ENCODE results near the gene MPPE1.
"Not testable (repeated sequence)": the region's sequence is repeated elsewhere in the genome, so short reads cannot be mapped to it uniquely, and the experiment has no call there.

Gene MPPE1

GRCh38 chr18:11857177-11857887 is 50.8 kb downstream of the MPPE1 start:
- WGBS, 2 experiments = 47 to 50% methylated on average over 11 of the region's 11 CpGs

DNA sequence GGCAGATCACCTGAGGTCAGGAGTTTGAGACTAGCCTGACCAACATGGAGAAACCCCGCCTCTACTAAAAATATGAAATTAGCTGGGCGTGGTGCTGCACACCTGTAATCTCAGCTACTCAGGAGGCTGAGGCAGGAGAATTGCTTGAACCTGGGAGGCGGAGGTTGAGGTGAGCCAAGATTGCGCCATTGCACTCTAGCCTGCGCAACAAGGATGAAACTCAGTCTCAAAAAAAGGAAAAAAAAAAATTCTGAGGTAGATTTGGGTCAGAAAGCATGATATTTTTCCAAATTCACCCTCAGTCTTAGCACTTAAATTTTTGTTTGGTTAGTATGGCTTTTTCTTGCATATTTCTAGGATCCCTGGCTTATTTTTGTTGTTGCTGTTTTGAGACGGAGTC is 53.6 kb downstream of the MPPE1 start:
- not testable (repeated sequence) for H3K36me3 ChIP-seq (ENCODE audit: control insufficient read depth, insufficient read depth, low read length); H3K27ac ChIP-seq (ENCODE audit: insufficient read depth, low read depth, low read length, poor library complexity, severe bottlenecking); H3K4me3 ChIP-seq (ENCODE audit: insufficient read depth, low read depth, low read length); H3K27me3 ChIP-seq (ENCODE audit: control insufficient read depth, insufficient read depth, low read length, poor library complexity, severe bottlenecking); H3K9me3 ChIP-seq (ENCODE audit: control insufficient read depth, low read length)
- peaks cover 11% of the 10 kb centered on the region for H3K4me1 ChIP-seq (ENCODE audit: control insufficient read depth, insufficient read depth, low read length)
- WGBS, 2 experiments = 97% methylated on average over 6 of the region's 6 CpGs

More at GRCh38 chr18:11857177-11857887, 50.8 kb downstream of the MPPE1 start:
- H3K27ac ChIP-seq (ENCODE audit: insufficient read depth, low read depth, low read length, poor library complexity, severe bottlenecking) = peak overlapping the region; percentile 80
- peaks cover 11% of the 10 kb centered on the region for H3K4me1 ChIP-seq (ENCODE audit: control insufficient read depth, insufficient read depth, low read length)
- no peaks in the 10 kb centered on the region for H3K36me3 ChIP-seq (ENCODE audit: control insufficient read depth, insufficient read depth, low read length)
- H3K9me3 ChIP-seq (ENCODE audit: control insufficient read depth, low read length) = no peaks in the 10 kb centered on the region
- no peaks in the 10 kb centered on the region for H3K27me3 ChIP-seq (ENCODE audit: control insufficient read depth, insufficient read depth, low read length, poor library complexity, severe bottlenecking)
- H3K4me3 ChIP-seq (ENCODE audit: insufficient read depth, low read depth, low read length) = no peak overlapping the region

DNA sequence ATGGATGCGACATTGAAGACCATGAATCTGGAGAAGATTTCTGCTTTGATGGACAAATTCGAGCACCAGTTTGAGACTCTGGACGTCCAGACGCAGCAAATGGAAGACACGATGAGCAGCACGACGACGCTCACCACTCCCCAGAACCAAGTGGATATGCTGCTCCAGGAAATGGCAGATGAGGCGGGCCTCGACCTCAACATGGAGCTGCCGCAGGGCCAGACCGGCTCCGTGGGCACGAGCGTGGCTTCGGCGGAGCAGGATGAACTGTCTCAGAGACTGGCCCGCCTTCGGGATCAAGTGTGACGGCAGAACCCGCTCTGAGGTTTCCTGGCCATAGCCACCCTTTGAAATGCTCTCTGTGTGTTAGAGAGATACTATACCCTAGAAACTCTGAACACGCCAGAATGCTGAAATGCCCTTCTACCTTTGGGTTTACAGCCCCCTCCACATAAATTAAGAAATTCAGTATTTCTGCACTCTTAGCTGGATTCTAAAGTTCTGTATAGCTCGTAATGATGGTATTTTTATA is 56.2 kb downstream of the MPPE1 start:
- Histone ChIP-seq H3K4me3 (ENCODE audit: insufficient read depth, low read depth, low read length) (peak overlapping the region; percentile 96), H3K36me3 (ENCODE audit: control insufficient read depth, insufficient read depth, low read length) (no peaks in the 10 kb centered on the region), H3K27ac (ENCODE audit: insufficient read depth, low read depth, low read length, poor library complexity, severe bottlenecking) (peak overlapping the region; percentile 79), H3K4me1 (ENCODE audit: control insufficient read depth, insufficient read depth, low read length) (peaks cover 5% of the 10 kb centered on the region), H3K9me3 (ENCODE audit: control insufficient read depth, low read length) (no peaks in the 10 kb centered on the region), H3K27me3 (ENCODE audit: control insufficient read depth, insufficient read depth, low read length, poor library complexity, severe bottlenecking) (no peaks in the 10 kb centered on the region)
- WGBS, 2 experiments = 2 to 3% methylated on average over 23 of the region's 23 CpGs

GRCh38 chr18:11851146-11851805 is 56.8 kb downstream of the MPPE1 start, which contains the start of gene CHMP1B:
CHMP1B (plus strand) TSS chr18:11851413; CDS start chr18:11851512, 99 bp downstream.
- Histone ChIP-seq H3K9me3 (ENCODE audit: control insufficient read depth, low read length) (no peaks in the 10 kb centered on the region), H3K36me3 (ENCODE audit: control insufficient read depth, insufficient read depth, low read length) (no peaks in the 10 kb centered on the region), H3K27ac (ENCODE audit: insufficient read depth, low read depth, low read length, poor library complexity, severe bottlenecking) (peak within 1 kb of the TSS; percentile 79), H3K4me3 (ENCODE audit: insufficient read depth, low read depth, low read length) (peak within 1 kb of the TSS; percentile 96), H3K27me3 (ENCODE audit: control insufficient read depth, insufficient read depth, low read length, poor library complexity, severe bottlenecking) (no peaks in the 10 kb centered on the region), H3K4me1 (ENCODE audit: control insufficient read depth, insufficient read depth, low read length) (peaks cover 4% of the 10 kb centered on the region)
- WGBS, 2 experiments = 0 to 1% methylated on average over 53 of the region's 53 CpGs

GRCh38 chr18:11850821-11851145 is 57.3 kb downstream of the MPPE1 start:
- peak overlapping the region; percentile 96 for H3K4me3 ChIP-seq (ENCODE audit: insufficient read depth, low read depth, low read length)
- peaks cover 4% of the 10 kb centered on the region for H3K4me1 ChIP-seq (ENCODE audit: control insufficient read depth, insufficient read depth, low read length)
- H3K27me3 ChIP-seq (ENCODE audit: control insufficient read depth, insufficient read depth, low read length, poor library complexity, severe bottlenecking) = no peaks in the 10 kb centered on the region
- no peaks in the 10 kb centered on the region for H3K36me3 ChIP-seq (ENCODE audit: control insufficient read depth, insufficient read depth, low read length)
- 24 to 27% methylated on average over 10 of the region's 10 CpGs for WGBS, 2 experiments
- no peaks in the 10 kb centered on the region for H3K9me3 ChIP-seq (ENCODE audit: control insufficient read depth, low read length)
- H3K27ac ChIP-seq (ENCODE audit: insufficient read depth, low read depth, low read length, poor library complexity, severe bottlenecking) = peak overlapping the region; percentile 66

DNA sequence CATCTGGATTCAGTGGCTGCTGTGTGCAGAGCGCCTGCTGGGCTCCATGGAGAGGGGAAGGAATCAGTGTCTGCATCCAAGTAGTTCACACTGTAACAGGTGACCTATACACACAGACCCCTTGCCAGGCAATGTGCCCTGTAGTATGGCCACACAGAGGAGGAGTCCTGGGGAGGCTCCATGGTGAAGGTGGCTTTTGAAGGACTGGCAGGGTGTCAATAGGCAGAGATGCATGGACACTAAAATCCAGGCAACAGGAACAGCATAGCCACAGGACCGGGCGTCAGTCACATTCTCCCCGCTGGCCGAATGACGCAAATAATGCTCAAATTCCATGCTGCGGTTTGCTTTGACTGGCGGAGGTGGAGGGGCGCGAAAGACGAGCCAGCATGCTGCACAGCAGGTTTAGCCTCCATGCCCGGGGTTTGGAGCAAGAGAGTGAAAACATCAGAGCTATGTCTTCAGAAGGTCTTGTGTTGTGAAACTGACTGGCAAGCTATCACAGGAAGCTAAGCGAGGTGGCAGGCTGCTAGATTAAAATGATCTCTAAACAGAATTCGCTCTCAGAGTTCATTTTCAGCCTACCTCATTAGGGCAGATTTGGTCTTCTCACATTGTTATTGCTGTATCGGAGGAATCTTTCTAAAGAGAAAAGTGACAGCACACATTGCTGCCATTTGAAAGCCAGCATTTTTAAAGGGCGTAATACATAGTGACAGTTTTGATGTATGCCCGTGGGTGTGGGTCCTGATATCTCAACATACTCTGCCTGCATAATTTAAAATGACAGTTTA is 58.1 kb downstream of the MPPE1 start:
- Histone ChIP-seq H3K4me1 (ENCODE audit: control insufficient read depth, insufficient read depth, low read length) (peaks cover 4% of the 10 kb centered on the region), H3K27ac (ENCODE audit: insufficient read depth, low read depth, low read length, poor library complexity, severe bottlenecking) (no peak overlapping the region), H3K9me3 (ENCODE audit: control insufficient read depth, low read length) (no peaks in the 10 kb centered on the region), H3K36me3 (ENCODE audit: control insufficient read depth, insufficient read depth, low read length) (no peaks in the 10 kb centered on the region), H3K27me3 (ENCODE audit: control insufficient read depth, insufficient read depth, low read length, poor library complexity, severe bottlenecking) (no peaks in the 10 kb centered on the region), H3K4me3 (ENCODE audit: insufficient read depth, low read depth, low read length) (peak overlapping the region; percentile 96)
- 82 to 86% methylated on average over 17 of the region's 17 CpGs for WGBS, 2 experiments

- Histone ChIP-seq H3K27ac (ENCODE audit: insufficient read depth, low read depth, low read length, poor library complexity, severe bottlenecking) (no peak overlapping the region), H3K4me1 (ENCODE audit: control insufficient read depth, insufficient read depth, low read length) (peaks cover 4% of the 10 kb centered on the region), H3K27me3 (ENCODE audit: control insufficient read depth, insufficient read depth, low read length, poor library complexity, severe bottlenecking) (no peaks in the 10 kb centered on the region), H3K9me3 (ENCODE audit: control insufficient read depth, low read length) (no peaks in the 10 kb centered on the region), H3K4me3 (ENCODE audit: insufficient read depth, low read depth, low read length) (no peak overlapping the region), H3K36me3 (ENCODE audit: control insufficient read depth, insufficient read depth, low read length) (no peaks in the 10 kb centered on the region)
- 92 to 93% methylated on average over 7 of the region's 7 CpGs for WGBS, 2 experiments
Observed at GRCh38 chr18:11849279-11849678, 58.8 kb downstream of the MPPE1 start.

DNA sequence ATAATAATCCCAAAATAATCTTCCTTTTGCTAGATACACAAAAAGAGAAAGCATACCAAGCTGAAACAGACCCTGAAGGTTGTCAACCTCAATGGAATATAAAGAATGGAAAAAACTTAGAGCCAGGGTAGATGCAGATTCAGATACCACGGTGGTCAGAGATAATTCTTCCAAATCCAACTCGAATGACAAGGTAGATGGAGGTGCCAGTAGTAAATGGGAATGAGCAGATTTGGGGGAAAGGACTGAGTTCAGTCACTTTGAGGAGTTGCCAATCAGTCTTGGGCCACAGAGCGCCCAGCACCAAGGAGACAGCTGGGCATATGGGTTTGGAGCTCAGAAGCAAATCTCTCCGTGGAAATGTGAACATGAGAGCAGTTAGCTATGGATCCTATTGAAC is 60.3 kb downstream of the MPPE1 start:
- no peaks in the 10 kb centered on the region for H3K36me3 ChIP-seq (ENCODE audit: control insufficient read depth, insufficient read depth, low read length)
- no peaks in the 10 kb centered on the region for H3K27me3 ChIP-seq (ENCODE audit: control insufficient read depth, insufficient read depth, low read length, poor library complexity, severe bottlenecking)
- H3K27ac ChIP-seq (ENCODE audit: insufficient read depth, low read depth, low read length, poor library complexity, severe bottlenecking) = no peak overlapping the region
- no peaks in the 10 kb centered on the region for H3K4me1 ChIP-seq (ENCODE audit: control insufficient read depth, insufficient read depth, low read length)
- H3K9me3 ChIP-seq (ENCODE audit: control insufficient read depth, low read length) = no peaks in the 10 kb centered on the region
- no peak overlapping the region for H3K4me3 ChIP-seq (ENCODE audit: insufficient read depth, low read depth, low read length)
- WGBS, 2 experiments = 94% methylated on average over 4 of the region's 4 CpGs

- no peak overlapping the region for H3K27ac ChIP-seq (ENCODE audit: insufficient read depth, low read depth, low read length, poor library complexity, severe bottlenecking)
- H3K27me3 ChIP-seq (ENCODE audit: control insufficient read depth, insufficient read depth, low read length, poor library complexity, severe bottlenecking) = no peaks in the 10 kb centered on the region
- 87 to 95% methylated on average over 2 to 4 of the region's 4 CpGs for WGBS, 2 experiments
- no peak overlapping the region for H3K4me3 ChIP-seq (ENCODE audit: insufficient read depth, low read depth, low read length)
- H3K9me3 ChIP-seq (ENCODE audit: control insufficient read depth, low read length) = no peaks in the 10 kb centered on the region
- peaks cover 3% of the 10 kb centered on the region for H3K4me1 ChIP-seq (ENCODE audit: control insufficient read depth, insufficient read depth, low read length)
- no peaks in the 10 kb centered on the region for H3K36me3 ChIP-seq (ENCODE audit: control insufficient read depth, insufficient read depth, low read length)
Observed at GRCh38 chr18:11845654-11846053, 62.5 kb downstream of the MPPE1 start.

DNA sequence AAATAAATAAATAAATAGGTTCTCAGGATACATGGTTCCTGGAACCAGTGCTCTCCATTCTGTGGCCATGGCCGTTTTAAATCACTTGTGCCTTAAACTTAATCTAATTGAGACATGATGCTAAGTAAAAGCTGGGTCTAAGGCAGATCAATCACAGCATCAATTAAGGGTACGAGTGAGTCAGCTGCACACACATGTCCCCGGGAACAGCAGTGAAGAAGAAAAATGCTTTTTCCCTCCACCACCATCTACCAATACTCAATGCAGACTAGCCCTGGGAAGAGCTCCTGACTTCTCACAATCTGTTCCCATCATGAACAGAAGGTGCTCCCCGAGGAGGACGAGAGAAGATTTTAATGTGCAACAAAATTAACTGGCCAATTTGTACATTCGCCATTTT is 63.7 kb downstream of the MPPE1 start:
- H3K27ac ChIP-seq (ENCODE audit: insufficient read depth, low read depth, low read length, poor library complexity, severe bottlenecking) = no peak overlapping the region
- 98% methylated on average over 5 to 6 of the region's 6 CpGs for WGBS, 2 experiments
- no peak overlapping the region for H3K4me3 ChIP-seq (ENCODE audit: insufficient read depth, low read depth, low read length)
- no peaks in the 10 kb centered on the region for H3K36me3 ChIP-seq (ENCODE audit: control insufficient read depth, insufficient read depth, low read length)
- no peaks in the 10 kb centered on the region for H3K9me3 ChIP-seq (ENCODE audit: control insufficient read depth, low read length)
- peaks cover 6% of the 10 kb centered on the region for H3K4me1 ChIP-seq (ENCODE audit: control insufficient read depth, insufficient read depth, low read length)
- no peaks in the 10 kb centered on the region for H3K27me3 ChIP-seq (ENCODE audit: control insufficient read depth, insufficient read depth, low read length, poor library complexity, severe bottlenecking)

Measured in ectodermal cell (in vitro differentiated cells).